ENCODE data around the gene RNF128.
"Not testable (repeated sequence)": the region's sequence is repeated elsewhere in the genome, so short reads cannot be mapped to it uniquely, and the experiment has no call there.

DNA sequence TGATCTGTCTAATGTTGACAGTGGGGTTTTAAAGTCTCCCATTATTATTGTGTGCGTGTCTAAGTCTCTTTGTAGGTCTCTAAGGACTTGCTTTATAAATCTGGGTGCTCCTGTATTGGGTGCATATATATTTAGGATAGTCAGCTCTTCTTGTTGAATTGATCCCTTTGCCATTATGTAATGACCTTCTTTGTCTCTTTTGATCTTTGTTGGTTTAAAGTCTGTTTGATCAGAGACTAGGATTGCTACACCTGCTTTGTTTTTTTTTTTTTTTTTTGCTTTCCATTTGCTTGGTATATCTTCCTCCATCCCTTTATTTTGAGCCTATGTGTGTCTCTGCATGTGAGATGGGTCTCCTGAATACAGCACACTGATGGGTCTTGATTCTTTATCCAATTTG is 42.8 kb downstream of the RNF128 start:
- TF ChIP-seq, protein P1, sequence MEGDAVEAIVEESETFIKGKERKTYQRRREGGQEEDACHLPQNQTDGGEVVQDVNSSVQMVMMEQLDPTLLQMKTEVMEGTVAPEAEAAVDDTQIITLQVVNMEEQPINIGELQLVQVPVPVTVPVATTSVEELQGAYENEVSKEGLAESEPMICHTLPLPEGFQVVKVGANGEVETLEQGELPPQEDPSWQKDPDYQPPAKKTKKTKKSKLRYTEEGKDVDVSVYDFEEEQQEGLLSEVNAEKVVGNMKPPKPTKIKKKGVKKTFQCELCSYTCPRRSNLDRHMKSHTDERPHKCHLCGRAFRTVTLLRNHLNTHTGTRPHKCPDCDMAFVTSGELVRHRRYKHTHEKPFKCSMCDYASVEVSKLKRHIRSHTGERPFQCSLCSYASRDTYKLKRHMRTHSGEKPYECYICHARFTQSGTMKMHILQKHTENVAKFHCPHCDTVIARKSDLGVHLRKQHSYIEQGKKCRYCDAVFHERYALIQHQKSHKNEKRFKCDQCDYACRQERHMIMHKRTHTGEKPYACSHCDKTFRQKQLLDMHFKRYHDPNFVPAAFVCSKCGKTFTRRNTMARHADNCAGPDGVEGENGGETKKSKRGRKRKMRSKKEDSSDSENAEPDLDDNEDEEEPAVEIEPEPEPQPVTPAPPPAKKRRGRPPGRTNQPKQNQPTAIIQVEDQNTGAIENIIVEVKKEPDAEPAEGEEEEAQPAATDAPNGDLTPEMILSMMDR (IDR thresholded peaks at IDR 0.05; ENCODE audit: low read depth, low read length, missing input control): not testable (repeated sequence)
- not testable (repeated sequence) for TF ChIP-seq YY1 (IDR thresholded peaks at IDR 0.05); SP1 (IDR thresholded peaks at IDR 0.05); GABPA (IDR thresholded peaks at IDR 0.05 in 1 of 2, conservative IDR thresholded peaks at IDR 0.05 in 1 of 2)
- TF ChIP-seq, protein P2, sequence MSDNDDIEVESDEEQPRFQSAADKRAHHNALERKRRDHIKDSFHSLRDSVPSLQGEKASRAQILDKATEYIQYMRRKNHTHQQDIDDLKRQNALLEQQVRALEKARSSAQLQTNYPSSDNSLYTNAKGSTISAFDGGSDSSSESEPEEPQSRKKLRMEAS (IDR thresholded peaks at IDR 0.05): not testable (repeated sequence)

Measured in liver (tissue), 3 donors.